HepG2 (cell line): ENCODE results near the gene KRT10. TPM values are rescaled to one million over a fixed set of nuclear protein-coding genes. Genes with fewer than 3 reads are reported as not detected.

ENCODE experiments used
- ATAC-seq: fragments of 200-7000 bp; cut with Tn5 transposase; 3 replicates; pipeline ENCODE4 v1.9.1; 2020; ENCODE audit warnings: mild to moderate bottlenecking, moderate library complexity
- BruUV-seq: library from RNA; stranded (reverse); fragments of 400-500 nt; replicated peaks from 2 replicates; lab custom pipeline; 2021; lab: Mats Ljungman, UMichigan
- CTCF ChIA-PET: fragments of 300-600 bp; formaldehyde crosslinking; extraction: SDS; loops from one replicate; lab custom pipeline; 2021; ENCODE audit warnings: low total read pairs, inconsistent platforms, low intra/inter-chr PET ratio; lab: Yijun Ruan, JAX
- POLR2A ChIA-PET: fragments of 350-600 bp; sonication (Branson Sonifier 250); formaldehyde crosslinking; loops from one replicate; lab custom pipeline; 2020; ENCODE audit warnings: antibody characterized with exemption, inconsistent platforms; lab: Yijun Ruan, JAX
- DNase-seq: peaks from one replicate; pipeline ENCODE4 v3.0.0-alpha.2; 2015; ENCODE audit warnings: low spot score
- FAIRE-seq: peaks from 3 replicates; lab custom pipeline; 2011; peaks lifted over from hg19 to GRCh38; lab: Jason Lieb, UNC
- H2AFZ ChIP-seq: one replicate; pipeline ENCODE4 v1.6.1; 2011; ENCODE audit warnings: low read length, inconsistent platforms
- H3K27ac ChIP-seq: fragments of 300-600 bp; 3 replicates; pipeline ENCODE4 v1.8.0; 2011; ENCODE audit warnings: mixed run types, mild to moderate bottlenecking, mixed read lengths, low read length, inconsistent platforms; ENCODE audit not compliant: insufficient read depth; ENCODE audit errors: extremely low read length
- H3K27me3 ChIP-seq, 2 experiments: fragments of 200-600 bp in 1 of 2; 2 replicates in 1 of 2; 3 replicates in 1 of 2; pipeline versions ENCODE4 v1.6.0 to v1.8.0; 2011; ENCODE audit warnings: low read length in 2 of 2, mild to moderate bottlenecking in 2 of 2, moderate library complexity in 2 of 2, inconsistent platforms in 1 of 2; ENCODE audit not compliant: insufficient read depth in 2 of 2, control insufficient read depth in 1 of 2
- H3K36me3 ChIP-seq, 2 experiments: fragments of 200-600 bp in 1 of 2; replicated peaks in 1 of 2; 2 replicates in 1 of 2; 3 replicates in 1 of 2; pipeline versions ENCODE4 v1.5.1 to v1.8.0; 2011; ENCODE audit warnings: low read length in 2 of 2, inconsistent platforms in 1 of 2; ENCODE audit not compliant: insufficient read depth in 2 of 2, control insufficient read depth in 1 of 2
- H3K4me1 ChIP-seq: 2 replicates; pipeline ENCODE4 v1.5.1; 2012; ENCODE audit warnings: low read length, inconsistent platforms; ENCODE audit not compliant: insufficient read depth
- H3K4me2 ChIP-seq: 2 replicates; pipeline ENCODE4 v1.6.0; 2011; ENCODE audit warnings: low read depth, low read length, inconsistent platforms
- H3K4me3 ChIP-seq, 3 experiments: fragments of 200-600 bp in 1 of 3; sonication (generic), shearing (Covaris generic) in 1 of 3; replicated peaks in 1 of 3; 2 replicates each; pipeline ENCODE4 v1.5.1; 2011 to 2016; ENCODE audit warnings: low read length in 3 of 3, inconsistent platforms in 2 of 3, low read depth in 2 of 3, mild to moderate bottlenecking in 2 of 3, control low read depth in 1 of 3, mixed read lengths in 1 of 3; ENCODE audit not compliant: insufficient read depth in 1 of 3
- H3K79me2 ChIP-seq: one replicate; pipeline ENCODE4 v1.6.1; 2011; ENCODE audit warnings: low read length, inconsistent platforms; ENCODE audit not compliant: insufficient read depth
- H3K9ac ChIP-seq: 2 replicates; pipeline ENCODE4 v1.6.0; 2011; ENCODE audit warnings: mild to moderate bottlenecking, low read depth, low read length, inconsistent platforms; ENCODE audit not compliant: insufficient read depth
- H3K9me3 ChIP-seq: 2 replicates; pipeline ENCODE4 v1.5.1; 2012; ENCODE audit warnings: mild to moderate bottlenecking, low read length
- H4K20me1 ChIP-seq: 2 replicates; pipeline ENCODE4 v1.6.0; 2011; ENCODE audit warnings: inconsistent platforms, mild to moderate bottlenecking, low read length, moderate library complexity; ENCODE audit not compliant: insufficient read depth
- CC2D1A ChIP-seq: sonication (generic); formaldehyde crosslinking; IDR thresholded peaks from 2 replicates; pipeline ENCODE4 v1.8.1; 2023; ENCODE audit warnings: mild to moderate bottlenecking, missing genetic modification reagents
- DR1 ChIP-seq: sonication (generic); formaldehyde crosslinking; IDR thresholded peaks from 2 replicates; pipeline ENCODE4 v1.8.0; 2021; ENCODE audit warnings: mild to moderate bottlenecking, missing genetic modification reagents, inconsistent platforms
- ELF4 ChIP-seq: sonication (generic); formaldehyde crosslinking; IDR thresholded peaks from 2 replicates; pipeline ENCODE4 v1.5.0; 2020; ENCODE audit warnings: missing genetic modification reagents, mild to moderate bottlenecking, moderate library complexity, borderline replicate concordance
- EP300 ChIP-seq, 3 experiments: sonication (generic) in 1 of 3; formaldehyde crosslinking in 1 of 3; IDR thresholded peaks; 2 replicates each; pipeline versions ENCODE4 v1.5.1 to v1.6.1; 2011 to 2020; ENCODE audit warnings: low read depth in 2 of 3, low read length in 2 of 3, borderline replicate concordance in 1 of 3, improper control_type of control experiment in 1 of 3, mild to moderate bottlenecking in 1 of 3, missing genetic modification reagents in 1 of 3, moderate library complexity in 1 of 3
- EZH2 ChIP-seq: conservative IDR thresholded peaks from 2 replicates; pipeline ENCODE4 v1.6.1; 2012; ENCODE audit warnings: mild to moderate bottlenecking, low read depth, low read length, moderate library complexity
- HNRNPUL1 ChIP-seq: fragments of 200-400 bp; formaldehyde crosslinking; IDR thresholded peaks from 2 replicates; pipeline ENCODE4 v1.6.1; 2017; ENCODE audit warnings: low read depth, mild to moderate bottlenecking, low read length, moderate library complexity
- RFX1 ChIP-seq: fragments of 450-650 bp; IDR thresholded peaks from 2 replicates; pipeline ENCODE4 v1.6.1; 2017
- SIX4 ChIP-seq: sonication (generic); formaldehyde crosslinking; IDR thresholded peaks from 2 replicates; pipeline ENCODE4 v1.4.0; 2020; ENCODE audit warnings: missing genetic modification reagents
- TBX2 ChIP-seq: sonication (generic); formaldehyde crosslinking; IDR thresholded peaks from 2 replicates; pipeline ENCODE4 v1.5.0; 2020; ENCODE audit warnings: missing genetic modification reagents, mild to moderate bottlenecking, borderline replicate concordance
- ZBTB10 ChIP-seq: sonication (generic); formaldehyde crosslinking; IDR thresholded peaks from 2 replicates; pipeline ENCODE4 v1.4.0; 2020; ENCODE audit warnings: missing genetic modification reagents, borderline replicate concordance
- ZFP62 ChIP-seq: sonication (generic); formaldehyde crosslinking; IDR thresholded peaks from 2 replicates; pipeline ENCODE4 v1.4.0; 2020; ENCODE audit warnings: missing genetic modification reagents
- ZNF264 ChIP-seq: sonication (generic); formaldehyde crosslinking; IDR thresholded peaks from 2 replicates; pipeline ENCODE4 v1.4.0; 2020; ENCODE audit warnings: missing genetic modification reagents
- ZNF343 ChIP-seq: sonication (generic); formaldehyde crosslinking; IDR thresholded peaks from 2 replicates; pipeline ENCODE4 v1.4.0; 2020; ENCODE audit warnings: mild to moderate bottlenecking, missing genetic modification reagents
- ZNF770 ChIP-seq: sonication (generic); formaldehyde crosslinking; IDR thresholded peaks from 2 replicates; pipeline ENCODE4 v1.5.0; 2020; ENCODE audit warnings: mild to moderate bottlenecking, missing genetic modification reagents
- ZNF790 ChIP-seq: sonication (generic); formaldehyde crosslinking; IDR thresholded peaks from 2 replicates; pipeline ENCODE4 v1.8.0; 2022; ENCODE audit warnings: missing genetic modification reagents, mild to moderate bottlenecking, borderline replicate concordance
- WGBS: methylation state at CpG from one replicate; pipeline ENCODE4 v1.1.6; 2017; ENCODE audit warnings: low lambda C conversion rate; 5-methylcytosine and 5-hydroxymethylcytosine counted together
- in situ Hi-C: cut with HindIII; loops from 2 replicates; pipeline ENCODE4 v1.10.0; 2017; ENCODE audit warnings: low pct_unique_long_range_greater_than_20kb; ENCODE audit not compliant: extremely low pct_ligation_motif_present
- intact Hi-C: fragments of 100-400 bp; cut with micrococcal nuclease; formaldehyde crosslinking; loops from one replicate; pipeline ENCODE4 v1.10.0; 2022; ENCODE audit not compliant: unreplicated experiment
- polyA plus RNA-seq, 8 experiments: library from polyadenylated mRNA; depleted of rRNA in 3 of 8; stranded (reverse) in 7 of 8; unstranded in 1 of 8; fragments of >200 nt; fragmentation: Illumina TruSeq in 4 of 8; extraction: Trizol in 4 of 8; gene quantifications; 2 replicates each; pipeline versions ENCODE4 v1.2.1 to v1.2.3, GENCODE V29; 2011 to 2016; ENCODE audit warnings: low read depth in 4 of 8, missing spikeins in 1 of 8, mixed read lengths in 1 of 8; ENCODE audit not compliant: insufficient read depth in 1 of 8
- total RNA-seq, 5 experiments: library from RNA; depleted of rRNA; stranded (reverse); fragments of >200 nt; fragmentation: Illumina TruSeq; extraction: Trizol; gene quantifications; 2 replicates each; pipeline ENCODE4 v1.2.3, GENCODE V29; 2016; ENCODE audit warnings: low read depth in 1 of 5

Gene KRT10
- total and polyA plus RNA-seq, 2 of the 13 experiments (the other 11 are each of a cell fraction or from before 2014, with no cell fraction given): 25.1 to 27.5 TPM

- Histone ChIP-seq H3K9me3 (no peaks in the 10 kb centered on the region), H3K27me3 (peaks cover 0 to 4% of the 10 kb centered on the region in 2 experiments; a peak in 1 of 5 replicates), H3K27ac (no peak overlapping the region), H4K20me1 (no peaks in the 10 kb centered on the region), H3K9ac (no peak overlapping the region), H3K36me3 (no peaks in the 10 kb centered on the region), H3K4me3 (no peak overlapping the region), H3K4me1 (0 out of 2 replicates have a peak, but pooled peaks cover 5% of the 10 kb centered on the region), H3K79me2 (no peaks in the 10 kb centered on the region), H3K4me2 (no peak overlapping the region), H2AFZ (no peak overlapping the region)
- TF ChIP-seq ZNF343 (no peak), ZNF264 (no peak), RFX1 (no peak), ZNF790 (CRISPR knock-in tag) (no peak)
- 2% methylated on average over 4 of the region's 4 CpGs for WGBS
- POLR2A ChIA-PET: no interaction called here
- CTCF ChIA-PET: no interaction called here
- no peak for ATAC-seq
- intact Hi-C loops (no loop called here), in situ Hi-C loops (no loop called here)
- BruUV-seq: no TSS peak
- DNase-seq: no peak
- FAIRE-seq: no peak
Observed at GRCh38 chr17:40844671-40845107, 22.3 kb upstream of the KRT10 start.

DNA sequence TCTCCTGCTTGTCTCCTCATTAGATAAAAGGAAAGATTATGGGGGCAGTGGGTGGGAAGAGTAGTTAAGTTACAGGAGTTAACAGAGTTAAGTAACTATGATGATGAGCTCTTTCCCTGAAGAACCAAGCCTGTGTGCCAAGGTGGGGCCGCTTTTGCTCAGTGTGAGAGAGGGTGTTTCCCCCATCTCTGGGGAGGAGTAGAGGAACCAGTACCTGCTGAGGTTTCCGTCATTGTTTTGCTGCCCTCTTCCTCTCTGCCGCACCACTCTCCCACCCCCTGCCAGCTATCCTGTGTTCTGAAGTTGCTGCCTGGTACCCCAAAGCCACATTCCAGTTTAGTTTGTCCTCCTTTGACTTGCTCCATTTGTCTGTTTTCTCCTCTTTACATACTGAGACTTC is 20.8 kb upstream of the KRT10 start:
- no peaks in the 10 kb centered on the region for H3K36me3 ChIP-seq
- peaks cover 0 to 4% of the 10 kb centered on the region in 2 experiments; a peak in 1 of 5 replicates for H3K27me3 ChIP-seq
- no TSS peak for BruUV-seq
- H3K79me2 ChIP-seq: no peaks in the 10 kb centered on the region
- no peak overlapping the region for H3K9ac ChIP-seq
- POLR2A ChIA-PET: no interaction called here
- ATAC-seq: no peak
- 23% methylated on average over 3 of the region's 3 CpGs for WGBS
- intact Hi-C loops: no loop called here
- no peak overlapping the region for H2AFZ ChIP-seq
- no peaks in the 10 kb centered on the region for H4K20me1 ChIP-seq
- H3K4me2 ChIP-seq: no peak overlapping the region
- in situ Hi-C loops: no loop called here
- H3K9me3 ChIP-seq: no peaks in the 10 kb centered on the region
- CTCF ChIA-PET: no interaction called here
- H3K4me3 ChIP-seq: no peak overlapping the region
- no peak for FAIRE-seq
- 0 out of 2 replicates have a peak, but pooled peaks cover 5% of the 10 kb centered on the region for H3K4me1 ChIP-seq
- H3K27ac ChIP-seq: no peak overlapping the region
- no peak for DNase-seq
- no peak for TF ChIP-seq ZFP62 (CRISPR knock-in tag)
- no peak for TF ChIP-seq ZBTB10
- TF ChIP-seq ZNF770 (CRISPR knock-in tag): no peak
- TF ChIP-seq ELF4 (CRISPR knock-in tag): no peak
- TF ChIP-seq HNRNPUL1: no peak
- TF ChIP-seq DR1: no peak
- no peak for TF ChIP-seq EP300 (IDR thresholded peaks at IDR 0.05; ENCODE audit: low read depth in 2 of 2, low read length in 2 of 2)
- no peak for TF ChIP-seq EP300 (CRISPR knock-in tag; IDR thresholded peaks at IDR 0.05; ENCODE audit: borderline replicate concordance)
- no peak for TF ChIP-seq CC2D1A (CRISPR knock-in tag)
- TF ChIP-seq EZH2: no peak
- no peak for TF ChIP-seq TBX2 (CRISPR knock-in tag)
- TF ChIP-seq SIX4 (CRISPR knock-in tag): no peak
